Activated T-helper 2 cell treated with anti-CD3 and anti-CD28 coated beads, Interferon-gamma antibody, Interleukin-2, Interleukin-4, amounts not matched to agents 10 μg/mL and 5 μg/mL and 100 μg/mL, durations not matched to agents 14 hours and 24 hours and 36 hours (primary cell): ENCODE measurements around the gene SFI1. TPM values are rescaled to one million over a fixed set of nuclear protein-coding genes. Genes with fewer than 3 reads are reported as not detected.
A peak's percentile ranks its signal among the peaks of the same experiment; 100 is the strongest.

Source experiments
- DNase-seq: peaks from one replicate; pipeline ENCODE4 v3.0.0; 2021; ENCODE audit warnings: low spot score
- H3K27ac Mint-ChIP-seq: one replicate; pipeline ENCODE4 v1.8.0; 2021; ENCODE audit warnings: mixed read lengths
- H3K27me3 Mint-ChIP-seq: one replicate; pipeline ENCODE4 v1.8.0; 2021; ENCODE audit warnings: low read depth, mixed read lengths
- H3K36me3 Mint-ChIP-seq: one replicate; pipeline ENCODE4 v1.8.0; 2021; ENCODE audit warnings: low read depth, mixed read lengths
- H3K4me1 Mint-ChIP-seq: one replicate; pipeline ENCODE4 v1.8.0; 2021; ENCODE audit warnings: low read depth, mixed read lengths
- H3K4me3 Mint-ChIP-seq: one replicate; pipeline ENCODE4 v1.8.0; 2021; ENCODE audit warnings: low read depth, mild to moderate bottlenecking, moderate library complexity, mixed read lengths
- H3K9me3 Mint-ChIP-seq: one replicate; pipeline ENCODE4 v1.8.0; 2021; ENCODE audit warnings: mixed read lengths
- intact Hi-C: fragments of 100-400 bp; cut with micrococcal nuclease; formaldehyde crosslinking; loops from one replicate; pipeline ENCODE4 v1.15.1; 2023
- total RNA-seq: library from RNA; stranded (reverse); gene quantifications from 2 replicates; pipeline ENCODE4 v1.2.3, GENCODE V29; 2022

SFI1 gene
- total RNA-seq, 1 donor from 2014 or later = 409 TPM

- no peaks in the 10 kb centered on the region for H3K27me3 Mint-ChIP-seq
- intact Hi-C loops = loop anchor here (2.0 to 5.0 kb wide), 5 partner anchors 45 to 282 kb away; partner anchors contain the start of genes PATZ1 and SFI1
- H3K36me3 Mint-ChIP-seq = peaks cover 27% of the 10 kb centered on the region
- H3K27ac Mint-ChIP-seq = peak overlapping the region; percentile 62
- H3K4me3 Mint-ChIP-seq = peak overlapping the region; percentile 83
- DNase-seq = no peak
- H3K9me3 Mint-ChIP-seq = no peaks in the 10 kb centered on the region
- peaks cover 33% of the 10 kb centered on the region for H3K4me1 Mint-ChIP-seq
Observed at GRCh38 chr22:31629741-31630184, 133.4 kb downstream of the SFI1 start.

- Mint-ChIP-seq H3K9me3 (no peaks in the 10 kb centered on the region), H3K4me1 (peaks cover 34% of the 10 kb centered on the region), H3K27ac (peak overlapping the region; percentile 85), H3K4me3 (peak overlapping the region; percentile 83), H3K36me3 (peaks cover 27% of the 10 kb centered on the region), H3K27me3 (no peaks in the 10 kb centered on the region)
- peak; percentile 84 for DNase-seq
- intact Hi-C loops = loop anchor here (2.0 to 5.0 kb wide), 5 partner anchors 46 to 283 kb away; partner anchors contain the start of genes PATZ1 and SFI1
Observed at GRCh38 chr22:31630331-31631329, 134.3 kb downstream of the SFI1 start.

- Mint-ChIP-seq H3K27ac (peak overlapping the region; percentile 56), H3K4me3 (peak overlapping the region; percentile 83), H3K36me3 (peaks cover 27% of the 10 kb centered on the region), H3K27me3 (no peaks in the 10 kb centered on the region), H3K4me1 (peaks cover 33% of the 10 kb centered on the region), H3K9me3 (no peaks in the 10 kb centered on the region)
- intact Hi-C loops = loop anchor here (2.0 to 5.0 kb wide), 5 partner anchors 47 to 284 kb away; partner anchors contain the start of genes PATZ1 and SFI1
- no peak for DNase-seq
Observed at GRCh38 chr22:31631436-31631835, 135.1 kb downstream of the SFI1 start.

- Mint-ChIP-seq H3K27ac (peak overlapping the region; percentile 60), H3K27me3 (no peaks in the 10 kb centered on the region)
Observed at GRCh38 chr22:31635638-31636306, 139.4 kb downstream of the SFI1 start.

GRCh38 chr22:31637447-31637890, 141.1 kb downstream of the SFI1 start:
- Mint-ChIP-seq H3K4me1 (peaks cover 25% of the 10 kb centered on the region), H3K27ac (peak overlapping the region; percentile 54), H3K27me3 (no peaks in the 10 kb centered on the region), H3K9me3 (no peaks in the 10 kb centered on the region), H3K4me3 (no peak overlapping the region), H3K36me3 (peaks cover 8% of the 10 kb centered on the region)
- intact Hi-C loops = no loop called here
- no peak for DNase-seq

More at GRCh38 chr22:31635638-31636306, 139.4 kb downstream of the SFI1 start:
- intact Hi-C loops = no loop called here
- Mint-ChIP-seq H3K4me3 (no peak overlapping the region), H3K9me3 (no peaks in the 10 kb centered on the region), H3K36me3 (peaks cover 2% of the 10 kb centered on the region), H3K4me1 (peaks cover 28% of the 10 kb centered on the region)
- DNase-seq = no peak

GRCh38 chr22:31637891-31638618, 141.7 kb downstream of the SFI1 start:
- no peaks in the 10 kb centered on the region for H3K9me3 Mint-ChIP-seq
- intact Hi-C loops = no loop called here
- peaks cover 25% of the 10 kb centered on the region for H3K4me1 Mint-ChIP-seq
- H3K4me3 Mint-ChIP-seq = no peak overlapping the region
- H3K36me3 Mint-ChIP-seq = peaks cover 9% of the 10 kb centered on the region
- H3K27me3 Mint-ChIP-seq = no peaks in the 10 kb centered on the region
- peak overlapping the region; percentile 81 for H3K27ac Mint-ChIP-seq
- no peak for DNase-seq

GRCh38 chr22:31639436-31640039, 143.2 kb downstream of the SFI1 start:
- intact Hi-C loops = no loop called here
- Mint-ChIP-seq H3K36me3 (peaks cover 14% of the 10 kb centered on the region), H3K27me3 (no peaks in the 10 kb centered on the region), H3K4me3 (no peak overlapping the region), H3K4me1 (peaks cover 22% of the 10 kb centered on the region), H3K27ac (no peak overlapping the region), H3K9me3 (no peaks in the 10 kb centered on the region)
- DNase-seq = no peak

GRCh38 chr22:31646186-31647019, 150.1 kb downstream of the SFI1 start:
- no peak overlapping the region for H3K4me3 Mint-ChIP-seq
- DNase-seq = no peak
- peak overlapping the region; percentile 72 for H3K27ac Mint-ChIP-seq
- intact Hi-C loops = no loop called here
- no peaks in the 10 kb centered on the region for H3K27me3 Mint-ChIP-seq
- H3K4me1 Mint-ChIP-seq = peaks cover 20% of the 10 kb centered on the region
- peaks cover 48% of the 10 kb centered on the region for H3K36me3 Mint-ChIP-seq
- H3K9me3 Mint-ChIP-seq = no peaks in the 10 kb centered on the region

- Mint-ChIP-seq H3K27ac (peak overlapping the region; percentile 72), H3K4me1 (peaks cover 20% of the 10 kb centered on the region), H3K9me3 (no peaks in the 10 kb centered on the region), H3K36me3 (peaks cover 48% of the 10 kb centered on the region), H3K27me3 (no peaks in the 10 kb centered on the region), H3K4me3 (no peak overlapping the region)
- intact Hi-C loops = no loop called here
- no peak for DNase-seq
Observed at GRCh38 chr22:31647066-31647465, 150.7 kb downstream of the SFI1 start.

- no peaks in the 10 kb centered on the region for H3K27me3 Mint-ChIP-seq
- H3K36me3 Mint-ChIP-seq = peaks cover 48% of the 10 kb centered on the region
- H3K27ac Mint-ChIP-seq = no peak overlapping the region
- no peaks in the 10 kb centered on the region for H3K9me3 Mint-ChIP-seq
- H3K4me1 Mint-ChIP-seq = peaks cover 20% of the 10 kb centered on the region
- no peak for DNase-seq
- intact Hi-C loops = no loop called here
- H3K4me3 Mint-ChIP-seq = no peak overlapping the region
Observed at GRCh38 chr22:31647523-31648320, 151.4 kb downstream of the SFI1 start.

- Mint-ChIP-seq H3K27ac (no peak overlapping the region), H3K4me1 (peaks cover 30% of the 10 kb centered on the region), H3K27me3 (no peaks in the 10 kb centered on the region), H3K9me3 (no peaks in the 10 kb centered on the region), H3K36me3 (peaks cover 38% of the 10 kb centered on the region), H3K4me3 (no peak overlapping the region)
- intact Hi-C loops = no loop called here
- no peak for DNase-seq
Observed at GRCh38 chr22:31650391-31650790, 154.1 kb downstream of the SFI1 start.
